Ovary (tissue), 3 donors: ENCODE data around the gene CHST12.

Experiments used
- EP300 ChIP-seq: sonication (generic); formaldehyde crosslinking; IDR thresholded peaks from one replicate; pipeline ENCODE4 v1.6.1; 2017; ENCODE audit warnings: antibody characterized with exemption
- POLR2A ChIP-seq: fragments of 450-650 bp; IDR thresholded peaks from one replicate; pipeline ENCODE4 v1.6.1; 2017; ENCODE audit warnings: antibody characterized with exemption, mild to moderate bottlenecking, moderate library complexity
- TF ChIP-seq, protein P1 (sequence below), 3 donors: fragments of 450-650 bp in 2 of 3; fragments of 200-600 bp in 1 of 3; IDR thresholded peaks; one replicate each; pipeline versions ENCODE4 v1.5.1 to v1.8.0; 2016 to 2022; ENCODE audit warnings: antibody characterized with exemption in 3 of 3, mild to moderate bottlenecking in 1 of 3
- donor health status: DM: no; HTN: no; CAD: no.

DNA sequence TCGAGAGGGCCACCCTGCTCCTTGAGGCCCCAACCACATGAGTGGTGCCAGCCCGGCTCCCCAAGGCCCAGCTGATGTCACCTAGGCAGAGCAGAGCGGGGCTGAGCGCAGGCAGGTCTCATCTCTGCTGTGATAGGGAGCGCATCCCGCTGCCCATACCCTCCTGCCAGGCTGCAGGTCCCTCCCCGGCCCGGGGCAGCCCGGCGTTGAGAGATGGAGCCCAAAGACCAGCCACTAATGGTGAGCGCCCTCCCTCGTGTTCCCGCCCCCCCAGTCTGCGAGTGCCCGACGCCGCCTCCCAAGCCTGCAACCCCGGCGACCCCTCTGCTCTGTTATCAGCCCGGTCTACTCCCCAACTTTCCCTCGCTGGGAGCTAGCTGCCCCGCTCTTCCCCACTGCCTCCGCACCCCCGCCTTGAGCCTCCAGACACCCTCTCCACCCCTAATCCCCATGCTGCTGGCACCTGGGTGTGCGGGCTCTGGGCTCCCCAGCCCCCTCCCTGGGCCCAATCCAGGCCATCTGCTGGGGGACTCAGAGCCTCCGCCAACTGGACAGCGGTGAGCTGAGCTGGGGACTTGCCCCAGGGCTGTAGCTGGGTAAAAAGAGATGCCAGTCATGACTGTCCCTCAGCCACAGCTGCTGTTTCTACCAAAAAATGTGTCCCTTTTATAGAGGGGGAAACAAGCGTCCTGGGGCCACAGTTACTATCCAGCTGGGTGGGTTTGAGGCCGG, 19.7 kb upstream of the CHST12 start:
- TF ChIP-seq, protein P1, sequence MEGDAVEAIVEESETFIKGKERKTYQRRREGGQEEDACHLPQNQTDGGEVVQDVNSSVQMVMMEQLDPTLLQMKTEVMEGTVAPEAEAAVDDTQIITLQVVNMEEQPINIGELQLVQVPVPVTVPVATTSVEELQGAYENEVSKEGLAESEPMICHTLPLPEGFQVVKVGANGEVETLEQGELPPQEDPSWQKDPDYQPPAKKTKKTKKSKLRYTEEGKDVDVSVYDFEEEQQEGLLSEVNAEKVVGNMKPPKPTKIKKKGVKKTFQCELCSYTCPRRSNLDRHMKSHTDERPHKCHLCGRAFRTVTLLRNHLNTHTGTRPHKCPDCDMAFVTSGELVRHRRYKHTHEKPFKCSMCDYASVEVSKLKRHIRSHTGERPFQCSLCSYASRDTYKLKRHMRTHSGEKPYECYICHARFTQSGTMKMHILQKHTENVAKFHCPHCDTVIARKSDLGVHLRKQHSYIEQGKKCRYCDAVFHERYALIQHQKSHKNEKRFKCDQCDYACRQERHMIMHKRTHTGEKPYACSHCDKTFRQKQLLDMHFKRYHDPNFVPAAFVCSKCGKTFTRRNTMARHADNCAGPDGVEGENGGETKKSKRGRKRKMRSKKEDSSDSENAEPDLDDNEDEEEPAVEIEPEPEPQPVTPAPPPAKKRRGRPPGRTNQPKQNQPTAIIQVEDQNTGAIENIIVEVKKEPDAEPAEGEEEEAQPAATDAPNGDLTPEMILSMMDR (IDR thresholded peaks at IDR 0.05), result no peak
- TF ChIP-seq EP300 (no peak), POLR2A (no peak)
